ENCODE results near the gene GNAS.

GNAS gene

DNA sequence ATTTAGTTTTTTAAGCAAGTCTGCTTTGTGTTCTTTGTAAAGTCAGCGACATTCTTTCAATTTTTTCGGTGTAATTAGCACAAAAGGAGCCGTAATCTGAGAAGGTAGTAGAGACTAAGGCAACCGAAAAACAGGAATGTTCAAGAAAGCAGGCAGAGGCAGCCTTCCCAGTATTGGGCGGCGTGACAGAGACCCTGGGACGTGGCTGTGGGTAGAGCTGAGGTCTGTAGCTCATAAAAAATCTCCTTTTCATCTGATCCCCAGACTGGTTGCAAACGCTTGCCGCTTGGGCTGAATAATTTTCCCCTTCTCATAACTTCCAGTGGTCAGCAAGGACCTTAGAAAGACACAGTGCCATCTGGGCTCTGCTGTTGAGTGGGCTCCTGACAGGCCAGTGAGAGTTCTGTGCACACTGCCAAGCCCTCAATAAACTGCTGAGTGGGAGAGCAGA lies 30.8 kb downstream of the GNAS start:
- Histone ChIP-seq H3F3A (ENCODE audit: low read depth) (no peaks in the 10 kb centered on the region; the same call in 1 of the 2 replicates), H3K4me3 (ENCODE audit: low read length, poor library complexity, severe bottlenecking) (no peak overlapping the region), H4K20me1 (ENCODE audit: insufficient read depth, low read length, poor library complexity, severe bottlenecking) (no peaks in the 10 kb centered on the region), H3K4me2 (ENCODE audit: low read depth, low read length, poor library complexity, severe bottlenecking) (no peak overlapping the region), H3K27me3 (ENCODE audit: insufficient read depth, low read length, poor library complexity, severe bottlenecking) (no peaks in the 10 kb centered on the region), H2AFZ (ENCODE audit: low read length) (no peak overlapping the region), H3K9me3 (ENCODE audit: insufficient read depth, low read depth, low read length) (0 out of 2 replicates have a peak, but pooled peaks cover 3% of the 10 kb centered on the region), H3K4me1 (ENCODE audit: insufficient read depth, low read length, poor library complexity, severe bottlenecking) (peaks cover 14% of the 10 kb centered on the region), H3K36me3 (ENCODE audit: insufficient read depth, low read length) (no peaks in the 10 kb centered on the region), H3K79me2 (ENCODE audit: insufficient read depth, low read length) (peaks cover 9% of the 10 kb centered on the region; the same call in 1 of the 2 replicates), H3K9ac (ENCODE audit: low read depth, low read length, poor library complexity, severe bottlenecking) (no peak overlapping the region), H3K9me2 (replicated peaks; ENCODE audit: low read depth, low read length) (no peaks in the 10 kb centered on the region)
- TF ChIP-seq, protein P1, sequence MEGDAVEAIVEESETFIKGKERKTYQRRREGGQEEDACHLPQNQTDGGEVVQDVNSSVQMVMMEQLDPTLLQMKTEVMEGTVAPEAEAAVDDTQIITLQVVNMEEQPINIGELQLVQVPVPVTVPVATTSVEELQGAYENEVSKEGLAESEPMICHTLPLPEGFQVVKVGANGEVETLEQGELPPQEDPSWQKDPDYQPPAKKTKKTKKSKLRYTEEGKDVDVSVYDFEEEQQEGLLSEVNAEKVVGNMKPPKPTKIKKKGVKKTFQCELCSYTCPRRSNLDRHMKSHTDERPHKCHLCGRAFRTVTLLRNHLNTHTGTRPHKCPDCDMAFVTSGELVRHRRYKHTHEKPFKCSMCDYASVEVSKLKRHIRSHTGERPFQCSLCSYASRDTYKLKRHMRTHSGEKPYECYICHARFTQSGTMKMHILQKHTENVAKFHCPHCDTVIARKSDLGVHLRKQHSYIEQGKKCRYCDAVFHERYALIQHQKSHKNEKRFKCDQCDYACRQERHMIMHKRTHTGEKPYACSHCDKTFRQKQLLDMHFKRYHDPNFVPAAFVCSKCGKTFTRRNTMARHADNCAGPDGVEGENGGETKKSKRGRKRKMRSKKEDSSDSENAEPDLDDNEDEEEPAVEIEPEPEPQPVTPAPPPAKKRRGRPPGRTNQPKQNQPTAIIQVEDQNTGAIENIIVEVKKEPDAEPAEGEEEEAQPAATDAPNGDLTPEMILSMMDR (conservative IDR thresholded peaks at IDR 0.05; ENCODE audit: low read length): no peak
- no peak for TF ChIP-seq EZH2phosphoT487 (IDR thresholded peaks at IDR 0.05; ENCODE audit: borderline replicate concordance)

DNA sequence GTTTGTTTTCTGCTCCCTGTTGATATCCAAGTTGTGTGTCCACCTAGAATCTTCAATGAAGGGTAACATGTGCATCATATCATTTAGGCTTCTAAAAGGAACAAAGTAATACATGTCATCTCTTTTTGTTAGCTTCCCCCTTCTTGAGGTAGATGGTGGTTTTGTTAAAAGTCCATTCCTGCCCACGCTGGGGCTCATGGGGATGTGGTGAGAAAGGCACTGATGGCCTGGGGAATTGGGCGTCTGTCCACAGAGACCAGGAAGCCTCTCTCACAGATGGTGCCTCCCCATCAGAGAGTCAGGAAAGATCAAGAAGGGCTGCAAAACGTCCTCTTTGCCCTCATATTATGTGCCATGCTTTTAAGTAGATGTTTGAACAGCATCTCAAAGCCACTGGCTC lies 32.5 kb downstream of the GNAS start:
- Histone ChIP-seq H3K79me2 (ENCODE audit: insufficient read depth, low read length) (peaks cover 19% of the 10 kb centered on the region; the same call in 1 of the 2 replicates), H3K9ac (ENCODE audit: low read depth, low read length, poor library complexity, severe bottlenecking) (no peak overlapping the region), H4K20me1 (ENCODE audit: insufficient read depth, low read length, poor library complexity, severe bottlenecking) (no peaks in the 10 kb centered on the region), H3K36me3 (ENCODE audit: insufficient read depth, low read length) (no peaks in the 10 kb centered on the region), H3K4me1 (ENCODE audit: insufficient read depth, low read length, poor library complexity, severe bottlenecking) (peaks cover 10% of the 10 kb centered on the region), H3K4me2 (ENCODE audit: low read depth, low read length, poor library complexity, severe bottlenecking) (no peak overlapping the region), H3K4me3 (ENCODE audit: low read length, poor library complexity, severe bottlenecking) (no peak overlapping the region), H3K9me2 (replicated peaks; ENCODE audit: low read depth, low read length) (no peaks in the 10 kb centered on the region), H3K27me3 (ENCODE audit: insufficient read depth, low read length, poor library complexity, severe bottlenecking) (no peaks in the 10 kb centered on the region), H3K9me3 (ENCODE audit: insufficient read depth, low read depth, low read length) (0 out of 2 replicates have a peak, but pooled peaks cover 3% of the 10 kb centered on the region), H3F3A (ENCODE audit: low read depth) (no peaks in the 10 kb centered on the region; the same call in 1 of the 2 replicates), H2AFZ (ENCODE audit: low read length) (no peak overlapping the region)
- no peak for TF ChIP-seq EZH2phosphoT487 (IDR thresholded peaks at IDR 0.05; ENCODE audit: borderline replicate concordance)
- TF ChIP-seq, protein P1 (conservative IDR thresholded peaks at IDR 0.05; ENCODE audit: low read length): no peak

DNA sequence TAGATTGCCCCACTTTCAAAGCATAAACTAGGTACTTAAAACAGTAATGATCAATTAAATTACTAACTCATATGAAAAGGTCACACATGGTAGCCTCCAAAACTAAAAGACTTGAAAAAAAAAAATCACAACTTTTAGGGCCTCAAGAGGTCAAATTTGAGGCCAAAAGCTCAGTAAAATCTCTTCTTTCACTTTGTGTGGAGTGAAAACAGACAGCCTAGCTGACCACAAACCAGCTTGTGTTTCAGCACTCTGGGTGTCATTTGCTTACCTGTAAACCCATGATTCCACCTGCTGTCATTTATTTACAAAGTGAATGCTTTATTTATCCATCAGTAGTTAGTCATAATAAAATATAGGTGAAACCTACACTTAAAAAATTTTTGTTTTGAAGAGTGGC lies 34.0 kb downstream of the GNAS start:
- Histone ChIP-seq H3K9me2 (replicated peaks; ENCODE audit: low read depth, low read length) (no peaks in the 10 kb centered on the region), H3K9me3 (ENCODE audit: insufficient read depth, low read depth, low read length) (0 out of 2 replicates have a peak, but pooled peaks cover 3% of the 10 kb centered on the region), H3K4me1 (ENCODE audit: insufficient read depth, low read length, poor library complexity, severe bottlenecking) (peaks cover 10% of the 10 kb centered on the region), H3K79me2 (ENCODE audit: insufficient read depth, low read length) (peaks cover 20% of the 10 kb centered on the region; the same call in 1 of the 2 replicates), H3K27me3 (ENCODE audit: insufficient read depth, low read length, poor library complexity, severe bottlenecking) (no peaks in the 10 kb centered on the region), H2AFZ (ENCODE audit: low read length) (no peak overlapping the region), H3K36me3 (ENCODE audit: insufficient read depth, low read length) (no peaks in the 10 kb centered on the region), H4K20me1 (ENCODE audit: insufficient read depth, low read length, poor library complexity, severe bottlenecking) (no peaks in the 10 kb centered on the region), H3K4me2 (ENCODE audit: low read depth, low read length, poor library complexity, severe bottlenecking) (no peak overlapping the region), H3K4me3 (ENCODE audit: low read length, poor library complexity, severe bottlenecking) (no peak overlapping the region), H3K9ac (ENCODE audit: low read depth, low read length, poor library complexity, severe bottlenecking) (no peak overlapping the region), H3F3A (ENCODE audit: low read depth) (no peaks in the 10 kb centered on the region; the same call in 1 of the 2 replicates)
- no peak for TF ChIP-seq EZH2phosphoT487 (IDR thresholded peaks at IDR 0.05; ENCODE audit: borderline replicate concordance)
- TF ChIP-seq, protein P1 (conservative IDR thresholded peaks at IDR 0.05; ENCODE audit: low read length): no peak
